Gastroesophageal sphincter (tissue), 3 donors: ENCODE measurements around the gene PSD4.

Experiments
- CTCF ChIP-seq, 4 experiments: fragments of 200-600 bp in 2 of 4; fragments of 450-650 bp in 2 of 4; sonication (generic) in 1 of 4; IDR thresholded peaks; one replicate each; pipeline ENCODE4 v1.5.1; 2017 to 2019; ENCODE audit warnings: antibody characterized with exemption in 4 of 4, mild to moderate bottlenecking in 2 of 4, moderate library complexity in 2 of 4
- EP300 ChIP-seq: sonication (generic); formaldehyde crosslinking; IDR thresholded peaks from one replicate; pipeline ENCODE4 v1.6.1; 2017; ENCODE audit warnings: antibody characterized with exemption, mild to moderate bottlenecking
- POLR2A ChIP-seq, 2 donors: fragments of 450-650 bp; IDR thresholded peaks; one replicate each; pipeline ENCODE4 v1.6.1; 2017; ENCODE audit warnings: antibody characterized with exemption in 2 of 2, mild to moderate bottlenecking in 2 of 2, moderate library complexity in 1 of 2
- POLR2AphosphoS5 ChIP-seq: sonication (generic); formaldehyde crosslinking; IDR thresholded peaks from one replicate; pipeline ENCODE4 v1.6.1; 2017; ENCODE audit warnings: antibody characterized with exemption

- no peak for TF ChIP-seq CTCF (IDR thresholded peaks at IDR 0.05)
- TF ChIP-seq POLR2A (IDR thresholded peaks at IDR 0.05): no peak
- no peak for TF ChIP-seq POLR2AphosphoS5
- TF ChIP-seq EP300: no peak
Observed at GRCh38 chr2:113207021-113207420, 33.2 kb downstream of the PSD4 start.
